NK-92 (cell line): Measurements from ENCODE around the gene MCTP1.

Source experiments
- DNase-seq: peaks from one replicate; lab custom pipeline; 2025; ENCODE audit not compliant: unreplicated experiment; lab: John Stamatoyannopoulos, UW

The MCTP1 gene

DNA sequence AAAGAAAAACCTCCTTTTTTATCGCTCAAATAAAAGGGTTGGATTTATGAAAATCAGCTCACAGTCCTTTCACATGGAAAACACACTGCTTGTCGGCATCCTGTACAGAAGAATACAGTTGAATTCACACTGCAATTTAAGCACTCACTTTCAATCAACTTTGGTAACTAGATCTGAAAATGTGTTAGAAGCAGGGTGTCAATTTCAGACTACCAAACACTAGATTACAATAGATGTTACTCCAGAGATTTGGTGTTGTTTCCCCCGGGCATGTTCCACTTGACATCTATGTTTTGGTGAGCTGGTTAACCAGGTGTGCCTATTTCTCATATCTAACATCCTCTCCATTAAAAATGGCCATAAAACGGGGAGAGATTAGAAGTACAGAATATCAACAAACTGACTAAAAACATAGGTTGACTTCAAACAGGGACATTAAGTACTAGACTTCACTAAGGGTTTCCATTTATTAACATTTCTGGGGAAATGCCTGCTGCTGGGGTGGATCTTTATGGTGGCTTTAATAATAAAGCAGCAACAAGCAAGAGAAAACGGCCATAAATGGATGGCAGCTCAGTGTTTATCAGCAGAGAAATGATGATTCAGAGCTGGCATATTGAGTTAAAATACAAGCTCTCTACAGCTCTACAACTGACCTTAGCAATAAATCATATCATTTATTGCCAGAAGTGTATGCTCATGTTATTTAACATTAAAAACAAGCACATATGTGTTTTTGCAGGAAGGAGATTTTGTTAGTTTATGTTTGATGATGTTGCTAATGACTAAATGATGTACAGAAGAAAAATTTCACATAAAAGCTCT lies 507.6 kb downstream of the MCTP1 start:
- no peak for DNase-seq

- no peak for DNase-seq
Measured at GRCh38 chr5:94776167-94776566, 508.7 kb downstream of the MCTP1 start.

DNA sequence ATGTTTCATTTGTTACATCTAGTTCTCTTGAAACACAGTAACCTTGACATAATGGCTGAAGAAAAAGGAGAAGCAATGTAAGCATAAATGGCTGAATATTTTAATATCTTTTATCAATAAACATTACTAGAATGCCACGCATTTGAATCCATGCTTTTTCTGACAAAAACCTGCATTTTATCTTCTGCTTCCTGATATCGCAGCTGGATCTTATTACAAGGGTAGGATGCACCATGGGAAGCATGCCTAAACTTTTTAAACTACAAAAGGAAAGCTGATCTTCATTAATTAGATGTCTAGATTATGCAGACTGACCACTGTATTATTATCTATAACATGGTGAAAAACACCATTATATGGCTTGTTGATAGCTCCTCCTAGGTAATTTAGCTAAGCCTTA lies 509.8 kb downstream of the MCTP1 start:
- DNase-seq = no peak

DNA sequence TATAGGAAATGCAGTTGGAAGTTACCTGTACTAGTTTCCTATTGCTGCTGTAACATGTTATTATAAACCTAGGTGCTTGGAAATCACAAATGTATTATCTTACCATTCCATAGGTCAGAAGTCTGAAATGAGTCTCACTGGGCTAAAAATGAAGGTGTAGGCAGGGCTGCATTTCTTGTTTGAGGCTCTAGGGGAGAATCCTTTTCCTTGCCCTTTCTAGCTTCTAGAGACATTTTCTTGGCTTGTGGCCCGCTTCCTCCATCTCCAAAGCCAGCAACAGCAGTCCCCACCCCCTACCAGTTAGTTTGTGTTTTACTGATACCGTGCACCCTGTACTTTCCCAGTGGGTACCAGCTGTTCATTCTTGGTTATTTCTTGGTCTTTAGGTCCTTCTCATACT lies 513.2 kb downstream of the MCTP1 start:
- no peak for DNase-seq

DNA sequence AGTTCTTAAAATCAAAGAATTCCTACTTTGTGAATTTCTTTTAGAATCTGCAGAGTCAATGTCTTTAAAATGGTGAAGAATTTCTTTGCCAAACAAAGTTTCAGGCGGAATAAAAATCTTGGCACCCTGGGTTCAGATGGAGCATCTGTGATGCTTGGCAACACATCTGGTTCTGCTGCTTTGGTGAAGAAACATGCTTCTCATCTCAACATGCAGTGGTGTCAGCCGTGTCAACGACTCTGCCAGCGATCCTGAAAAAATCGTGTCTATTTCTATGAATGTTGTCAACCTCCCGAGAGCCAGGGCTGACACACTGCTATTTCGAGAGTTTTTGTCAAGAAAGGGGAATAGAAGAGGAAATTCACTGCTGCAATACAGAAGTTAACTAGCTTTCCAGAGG lies 514.9 kb downstream of the MCTP1 start:
- DNase-seq = no peak

GRCh38 chr5:94761786-94762185 lies 523.1 kb downstream of the MCTP1 start:
- DNase-seq = no peak

DNA sequence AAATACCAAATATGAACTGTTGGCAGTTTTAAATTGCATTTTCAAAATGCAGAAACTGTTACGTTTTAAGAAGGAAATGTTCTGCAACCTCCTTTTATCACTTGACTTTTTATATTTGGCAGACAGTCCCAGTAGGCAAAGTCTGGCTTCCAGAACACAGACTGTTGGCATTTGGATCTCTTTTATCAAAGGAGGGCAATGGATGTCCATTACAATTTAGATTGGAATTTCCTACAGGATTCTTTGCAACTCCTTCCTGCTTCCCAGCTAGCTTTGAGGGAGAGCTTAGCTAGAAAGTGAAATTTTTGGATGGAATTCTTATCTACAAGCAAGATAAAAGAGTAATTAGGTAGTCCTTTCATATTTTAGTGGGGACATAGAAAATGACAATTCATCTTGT lies 523.8 kb downstream of the MCTP1 start:
- no peak for DNase-seq

GRCh38 chr5:94759961-94760360 lies 524.9 kb downstream of the MCTP1 start:
- DNase-seq = no peak

DNA sequence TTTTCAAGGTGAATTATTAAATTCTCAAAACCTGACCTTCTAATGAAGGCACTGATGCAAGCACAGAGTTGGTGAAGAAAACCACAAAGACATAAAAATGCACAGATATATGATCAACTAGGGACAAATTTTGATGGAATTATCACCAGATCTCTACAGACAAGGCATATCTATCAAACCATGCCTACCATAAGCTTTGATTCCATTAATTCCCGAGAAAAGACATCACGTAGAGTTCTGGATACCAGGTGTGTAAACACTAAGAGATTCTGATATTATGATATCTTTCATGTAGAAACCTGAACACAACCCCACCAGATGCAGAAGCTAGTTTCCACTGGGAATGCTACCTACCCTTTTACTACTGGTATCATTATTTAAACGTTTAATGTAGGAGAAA lies 525.9 kb downstream of the MCTP1 start:
- DNase-seq = no peak

DNA sequence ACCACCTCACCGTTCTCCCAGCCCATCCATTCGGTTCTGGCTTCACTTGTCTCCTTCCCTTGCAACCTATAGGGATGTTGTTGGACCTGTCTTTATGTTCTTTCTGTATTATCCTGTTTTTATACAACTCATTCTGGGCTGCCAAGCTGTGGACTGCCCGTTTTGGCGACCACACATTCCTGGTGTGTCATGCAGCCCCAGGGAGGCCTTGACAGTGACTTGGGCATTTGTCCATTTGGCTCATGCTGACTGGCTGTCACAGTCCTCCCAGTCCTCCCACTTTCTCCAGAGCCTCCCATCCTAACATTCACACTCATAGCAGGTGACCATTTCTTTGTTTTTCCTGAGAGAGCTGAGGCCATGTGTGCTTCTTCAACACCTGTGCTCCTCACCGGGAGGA lies 530.1 kb downstream of the MCTP1 start:
- DNase-seq = no peak

GRCh38 chr5:94751460-94751859 lies 533.4 kb downstream of the MCTP1 start:
- DNase-seq = no peak

DNA sequence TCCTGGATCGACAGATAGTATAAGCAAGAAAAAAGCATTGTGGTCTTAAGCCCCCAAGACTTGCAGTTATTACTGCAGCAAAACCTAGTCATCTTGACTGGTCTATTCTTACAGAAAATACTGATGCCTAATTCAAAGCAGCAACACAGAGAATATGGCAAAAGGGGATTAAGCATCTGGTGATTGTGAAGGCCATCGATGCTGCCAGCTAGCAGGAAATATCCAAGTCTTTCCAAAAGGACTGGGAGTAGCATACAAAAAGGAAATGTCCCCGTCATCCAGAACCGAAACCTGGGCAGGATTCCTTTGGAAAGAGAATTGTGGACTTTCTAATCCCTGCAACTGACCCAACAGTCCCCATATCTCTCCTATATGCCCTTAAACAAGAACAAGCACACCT lies 534.2 kb downstream of the MCTP1 start:
- DNase-seq = no peak

DNA sequence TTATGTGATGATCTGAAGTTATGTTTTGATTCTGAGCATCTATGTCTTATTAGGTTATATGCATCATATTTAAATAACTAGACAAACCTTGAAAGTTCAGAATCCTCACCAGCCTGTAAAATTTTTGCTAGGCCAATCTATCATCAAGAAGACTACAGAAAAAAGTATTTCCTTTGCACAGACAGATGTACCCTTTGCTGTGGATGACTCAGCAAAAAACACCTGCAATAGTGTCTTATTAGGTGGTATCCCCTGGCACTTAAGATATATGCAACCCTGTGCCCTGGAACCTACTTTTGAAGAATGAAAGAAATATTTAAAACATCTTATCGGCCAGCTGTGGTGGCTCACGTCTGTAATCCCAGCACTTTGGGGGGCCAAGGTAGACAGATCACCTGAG lies 535.9 kb downstream of the MCTP1 start:
- no peak for DNase-seq

- no peak for DNase-seq
Measured at GRCh38 chr5:94748212-94748611, 536.7 kb downstream of the MCTP1 start.

DNA sequence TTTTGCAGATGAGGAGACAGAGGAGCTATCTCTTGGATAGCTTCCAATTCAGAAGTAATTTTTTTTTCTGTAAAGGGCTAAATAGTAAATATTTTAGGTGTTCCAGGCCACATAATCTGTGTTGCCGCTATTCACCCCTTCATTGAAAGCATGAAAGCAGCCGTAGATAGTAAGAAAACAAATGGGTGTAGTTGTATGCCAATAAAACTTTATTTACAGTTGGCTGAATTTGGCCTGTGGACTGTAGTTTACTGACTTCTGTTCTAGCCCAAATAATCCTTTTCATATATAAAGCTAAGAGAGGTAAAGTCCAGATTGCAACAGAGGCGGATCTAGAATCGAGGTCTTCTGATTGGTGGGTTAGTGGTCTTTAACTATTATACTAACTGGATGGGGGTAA lies 537.5 kb downstream of the MCTP1 start:
- no peak for DNase-seq

- DNase-seq = no peak
Measured at GRCh38 chr5:94746731-94747124, 538.2 kb downstream of the MCTP1 start.

DNA sequence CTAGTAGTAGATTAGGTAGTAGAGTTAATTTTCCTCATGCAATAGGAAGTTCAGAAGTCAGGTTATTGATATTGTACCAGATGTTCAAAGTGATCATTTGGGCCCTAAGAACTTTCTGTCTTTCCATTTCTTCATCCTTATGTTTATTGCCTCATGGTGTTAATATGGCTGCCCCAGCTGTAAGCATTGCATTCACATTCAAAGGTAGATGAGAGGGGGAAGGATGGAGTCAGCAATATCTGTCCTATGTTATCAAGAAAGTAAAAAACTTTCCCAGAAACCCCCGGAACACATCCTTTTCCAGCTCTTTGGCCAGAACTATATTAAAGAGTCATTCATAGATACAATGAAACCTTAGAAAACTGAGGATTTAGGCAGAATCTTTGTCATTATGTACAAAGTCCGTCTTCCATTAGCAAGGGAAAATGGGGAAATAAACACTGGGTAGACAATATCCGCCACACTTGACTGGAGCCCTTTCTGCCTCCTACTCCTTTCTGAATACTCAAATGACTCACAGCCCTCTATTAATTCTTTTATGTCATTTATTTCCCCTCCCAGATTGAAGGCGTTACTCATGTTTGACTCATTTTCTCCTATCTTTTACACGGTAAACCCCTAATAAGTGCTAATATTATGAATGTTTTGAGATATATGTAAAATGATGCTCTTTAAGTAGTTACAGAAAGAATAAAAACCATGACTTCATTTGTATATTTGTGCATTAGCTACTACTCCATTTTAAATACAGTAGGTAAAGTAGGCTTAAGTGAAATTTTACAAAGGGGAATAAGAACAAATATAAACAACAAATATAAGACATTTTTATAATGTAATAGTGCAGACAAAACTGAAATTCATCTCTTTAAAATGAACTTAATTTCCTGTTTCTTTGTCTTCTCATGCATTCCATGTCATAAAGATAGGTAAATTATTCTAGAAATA lies 538.8 kb downstream of the MCTP1 start:
- DNase-seq = no peak

DNA sequence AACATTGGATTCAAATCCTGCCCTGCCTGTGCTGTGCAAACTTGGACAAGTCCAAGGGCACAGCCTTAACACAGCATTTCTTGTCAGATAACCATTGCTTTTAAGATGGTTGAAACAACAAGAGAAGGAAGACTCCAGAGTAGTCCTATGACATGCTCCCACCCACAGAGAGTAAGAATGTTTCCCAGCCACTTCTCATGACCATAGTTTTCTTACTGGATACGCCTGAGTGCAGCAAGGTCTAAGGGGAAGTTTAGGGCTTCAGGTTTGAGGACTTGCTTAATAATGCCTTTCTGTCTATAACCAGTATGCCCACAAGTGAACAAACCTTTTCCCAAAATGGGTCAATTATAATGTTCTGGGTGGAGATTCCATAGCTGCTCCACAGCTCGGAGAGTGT lies 540.0 kb downstream of the MCTP1 start:
- DNase-seq = no peak

- DNase-seq = no peak
Measured at GRCh38 chr5:94742852-94743251, 542.0 kb downstream of the MCTP1 start.

GRCh38 chr5:94740286-94740685 lies 544.6 kb downstream of the MCTP1 start:
- DNase-seq = no peak

DNA sequence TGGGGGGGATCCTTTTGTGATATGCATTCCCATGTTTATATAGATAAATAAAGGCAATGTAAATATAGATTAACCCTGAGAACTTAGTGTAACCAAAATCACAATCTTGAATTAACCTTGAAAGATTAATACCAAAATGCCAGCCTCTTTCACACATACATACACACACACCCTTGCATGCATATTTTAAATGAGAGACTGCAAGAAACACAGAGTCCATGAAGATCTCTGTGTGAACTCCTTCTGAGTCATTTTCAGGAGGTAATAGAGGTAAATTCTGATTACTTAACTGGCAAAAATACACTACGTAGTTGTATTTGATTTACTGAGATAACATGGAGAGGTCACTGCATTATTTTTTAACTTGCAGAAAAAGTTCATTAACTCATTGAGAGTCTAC lies 548.4 kb downstream of the MCTP1 start:
- no peak for DNase-seq

GRCh38 chr5:94731471-94731870 lies 553.4 kb downstream of the MCTP1 start:
- DNase-seq = no peak
